HG03159 (cell line): ENCODE data around the gene HCN1.
"Not testable (repeated sequence)": the region's sequence is repeated elsewhere in the genome, so short reads cannot be mapped to it uniquely, and the experiment has no call there.

Experiments
- ATAC-seq: cut with Tn5 transposase; IDR thresholded peaks from one replicate; pipeline ENCODE4 v1.9.1; 2021; ENCODE audit warnings: mild to moderate bottlenecking, moderate library complexity; ENCODE audit not compliant: unreplicated experiment

The HCN1 gene

DNA sequence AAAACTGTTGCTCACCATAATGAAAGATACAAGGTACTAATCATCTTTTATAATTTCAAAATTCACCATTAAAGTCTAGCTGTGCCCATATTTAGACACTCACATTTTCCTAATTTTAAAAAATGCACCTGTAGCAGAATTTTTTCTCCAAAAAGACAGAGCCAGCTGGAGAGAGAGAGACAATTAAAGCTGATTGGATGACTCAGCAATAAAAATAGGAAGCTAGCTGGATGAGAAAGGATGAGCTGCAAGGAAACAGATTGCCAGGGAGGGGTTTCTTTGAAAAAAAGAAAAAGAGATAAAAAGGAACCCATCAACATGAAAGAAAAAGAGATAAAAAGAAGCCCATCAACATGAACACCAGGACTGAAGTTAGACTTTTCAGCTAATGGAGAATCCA is 73.8 kb downstream of the HCN1 start:
- no peak for ATAC-seq

- no peak for ATAC-seq
These were observed 78.2 kb downstream of the HCN1 start for GRCh38 chr5:45617859-45618416.

- no peak for ATAC-seq
These were observed 86.5 kb downstream of the HCN1 start for GRCh38 chr5:45609661-45610060.

- no peak for ATAC-seq
These were observed 92.1 kb downstream of the HCN1 start for GRCh38 chr5:45604092-45604491.

GRCh38 chr5:45601424-45601823 is 94.8 kb downstream of the HCN1 start:
- ATAC-seq: no peak

- ATAC-seq: no peak
These were observed 99.9 kb downstream of the HCN1 start for GRCh38 chr5:45596320-45596719.

DNA sequence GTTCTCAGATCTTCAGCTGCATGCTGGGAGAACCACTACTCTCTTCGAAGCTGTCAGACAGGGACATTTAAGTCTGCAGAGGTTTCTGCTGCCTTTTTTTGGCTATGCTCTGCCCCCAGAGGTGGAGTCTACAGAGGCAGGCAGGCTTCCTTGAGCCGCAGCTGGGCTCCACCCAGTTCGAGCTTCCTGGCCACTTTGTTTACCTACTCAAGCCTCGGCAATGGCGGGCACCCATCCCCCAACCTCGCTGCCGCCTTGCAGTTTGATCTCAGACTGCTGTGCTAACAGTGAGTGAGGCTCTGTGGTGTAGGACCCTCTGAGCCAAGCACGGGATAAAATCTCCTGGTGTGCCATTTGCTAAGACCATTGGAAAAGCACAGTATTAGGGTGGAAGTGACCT is 110.2 kb downstream of the HCN1 start:
- ATAC-seq: not testable (repeated sequence)

DNA sequence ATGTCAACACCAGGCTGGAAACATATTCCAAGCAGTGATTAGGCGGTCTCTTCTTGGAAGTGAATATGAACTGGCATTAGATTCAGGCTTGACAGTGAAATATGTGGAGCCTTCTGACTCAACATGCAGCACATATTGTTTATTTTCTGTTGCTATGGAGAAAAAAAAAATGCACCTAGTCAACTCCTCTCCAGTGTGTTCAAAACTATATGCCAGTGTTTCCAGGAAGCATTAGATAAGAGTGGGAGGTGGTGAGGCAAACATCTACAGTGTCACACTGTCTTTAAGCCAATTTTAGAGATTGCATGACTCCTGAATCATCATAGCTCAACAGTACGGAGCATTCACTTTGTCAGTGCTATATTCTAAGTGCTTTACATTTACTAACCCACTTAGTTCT is 117.9 kb downstream of the HCN1 start:
- no peak for ATAC-seq

DNA sequence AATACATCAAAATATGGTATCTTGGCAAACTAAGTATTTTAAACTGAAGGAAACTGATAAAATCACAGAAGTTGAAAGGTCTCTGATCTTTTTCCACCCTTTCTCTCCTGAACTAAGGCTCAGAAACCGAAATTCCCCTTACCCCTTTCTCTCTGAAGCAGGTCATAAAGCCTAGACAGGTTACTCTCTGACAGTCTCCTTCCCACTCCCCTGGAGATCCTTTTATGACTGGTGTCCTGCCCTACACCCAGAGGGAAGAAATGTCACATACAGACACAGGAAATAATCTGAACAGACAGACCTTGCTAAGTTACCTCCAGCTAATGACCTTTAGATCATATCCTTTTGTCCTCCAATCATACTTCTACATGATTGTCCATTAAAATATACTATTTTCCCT is 127.4 kb downstream of the HCN1 start:
- no peak for ATAC-seq

- ATAC-seq: no peak
These were observed 153.8 kb downstream of the HCN1 start for GRCh38 chr5:45542421-45542820.

DNA sequence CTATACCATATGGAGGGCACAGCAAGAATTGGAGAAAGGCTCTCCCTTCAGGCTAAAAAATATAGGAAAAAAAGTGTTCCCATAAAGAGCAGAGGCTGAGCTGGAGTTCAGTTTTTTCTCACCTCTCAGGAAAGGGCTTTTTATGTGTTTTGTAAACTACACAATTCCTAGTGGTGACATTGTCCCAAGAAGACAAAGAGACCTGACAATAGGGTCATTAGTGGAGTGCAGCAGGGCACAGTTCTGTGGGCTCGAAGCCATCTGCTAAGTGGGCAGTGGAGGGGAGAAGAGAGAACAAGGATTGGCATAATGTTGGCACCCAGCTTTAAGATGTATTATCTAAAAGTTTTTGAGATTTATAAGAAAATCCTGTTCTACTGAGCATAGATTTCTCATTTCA is 162.5 kb downstream of the HCN1 start:
- ATAC-seq: no peak

GRCh38 chr5:45532826-45533624 is 163.2 kb downstream of the HCN1 start:
- ATAC-seq: no peak

DNA sequence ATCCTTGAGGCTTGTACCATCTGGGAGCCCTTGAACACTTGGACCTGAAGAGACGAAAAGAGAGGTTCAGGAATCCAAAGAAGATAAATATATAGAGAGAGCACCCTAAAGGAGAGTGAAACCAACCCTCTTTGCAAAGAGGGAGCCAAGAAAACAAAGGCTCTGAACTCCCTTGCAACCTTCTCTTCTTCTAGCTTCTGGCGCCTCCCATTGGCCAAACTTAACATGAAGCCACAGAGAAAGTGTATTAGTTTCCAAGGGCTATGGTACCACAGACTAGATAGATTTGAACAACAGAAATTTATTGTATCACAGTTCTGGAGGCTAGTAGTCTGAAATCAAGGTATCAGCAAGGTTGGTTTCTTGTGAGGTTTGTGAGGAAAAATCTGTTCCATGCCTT is 175.1 kb downstream of the HCN1 start:
- no peak for ATAC-seq

DNA sequence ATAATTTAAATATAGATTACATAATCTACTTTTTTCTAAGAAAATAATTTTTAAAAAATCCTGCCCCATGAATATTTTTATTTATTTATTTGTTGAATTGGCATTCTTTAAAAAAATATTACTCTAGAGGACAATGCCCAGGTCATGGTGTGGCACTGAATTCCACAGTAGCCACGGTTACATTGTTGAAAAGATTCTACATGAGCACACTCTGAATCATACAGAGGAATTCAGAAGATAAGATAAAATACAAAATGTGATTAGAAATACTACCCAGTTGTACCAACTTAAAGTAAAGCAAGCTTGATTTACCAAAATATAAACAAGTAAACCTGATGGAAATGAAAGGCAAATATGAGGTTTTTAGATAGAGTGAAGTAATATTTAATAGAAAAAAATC is 183.7 kb downstream of the HCN1 start:
- ATAC-seq: no peak

- no peak for ATAC-seq
These were observed 186.8 kb downstream of the HCN1 start for GRCh38 chr5:45509371-45509770.

DNA sequence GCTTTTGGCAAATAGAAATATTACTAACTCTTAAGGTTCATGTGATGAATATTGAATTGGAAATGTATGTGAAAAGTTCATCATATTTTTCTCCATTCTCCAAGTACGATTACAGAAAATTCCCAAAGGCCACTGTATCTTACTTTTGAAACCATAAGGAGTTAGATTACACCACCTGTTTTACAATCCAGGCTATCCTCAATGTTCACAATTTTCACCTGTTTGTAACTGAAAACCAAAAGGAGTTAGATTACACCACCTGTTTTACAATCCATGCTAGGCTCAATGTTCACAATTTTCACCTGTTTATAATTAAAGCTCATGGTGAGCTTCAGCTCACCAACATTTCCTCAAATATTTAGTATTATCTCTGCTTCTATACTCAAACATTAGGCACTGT is 188.0 kb downstream of the HCN1 start:
- ATAC-seq: no peak

DNA sequence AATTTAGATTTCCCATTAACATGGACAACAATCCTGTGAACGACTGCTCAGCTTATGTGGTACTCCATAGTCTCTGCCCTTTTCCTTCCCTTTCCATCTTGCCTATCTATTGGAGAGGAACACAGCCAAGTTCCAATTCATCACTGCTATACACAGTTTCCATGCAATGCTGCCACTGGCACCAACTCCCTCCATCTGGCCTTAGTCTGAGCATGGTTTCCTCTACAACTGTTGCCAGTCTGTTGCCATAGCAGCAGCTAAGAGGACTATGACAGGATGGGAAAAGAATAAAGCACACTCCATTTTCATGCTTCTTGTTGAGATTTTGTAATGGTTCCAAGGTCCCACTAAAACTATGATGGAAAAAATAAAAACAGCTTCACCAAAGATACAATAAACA is 189.0 kb downstream of the HCN1 start:
- ATAC-seq: no peak

DNA sequence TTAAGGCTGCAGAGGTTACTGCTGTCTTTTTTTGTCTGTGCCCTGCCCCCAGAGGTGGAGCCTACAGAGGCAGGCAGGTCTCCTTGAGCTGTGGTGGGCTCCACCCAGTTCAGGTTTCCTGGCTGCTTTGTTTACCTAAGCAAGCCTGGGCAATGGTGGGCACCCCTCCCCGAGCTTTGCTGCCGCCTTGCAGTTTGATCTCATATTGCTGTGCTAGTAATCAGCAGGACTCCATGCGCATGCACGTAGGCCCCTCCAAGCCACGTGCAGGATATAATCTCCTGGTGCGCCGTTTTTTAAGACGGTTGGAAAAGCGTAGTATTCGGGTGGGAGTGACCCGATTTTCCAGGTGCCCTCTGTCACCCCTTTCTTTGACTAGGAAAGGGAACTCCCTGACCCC is 197.2 kb downstream of the HCN1 start:
- ATAC-seq: not testable (repeated sequence)

DNA sequence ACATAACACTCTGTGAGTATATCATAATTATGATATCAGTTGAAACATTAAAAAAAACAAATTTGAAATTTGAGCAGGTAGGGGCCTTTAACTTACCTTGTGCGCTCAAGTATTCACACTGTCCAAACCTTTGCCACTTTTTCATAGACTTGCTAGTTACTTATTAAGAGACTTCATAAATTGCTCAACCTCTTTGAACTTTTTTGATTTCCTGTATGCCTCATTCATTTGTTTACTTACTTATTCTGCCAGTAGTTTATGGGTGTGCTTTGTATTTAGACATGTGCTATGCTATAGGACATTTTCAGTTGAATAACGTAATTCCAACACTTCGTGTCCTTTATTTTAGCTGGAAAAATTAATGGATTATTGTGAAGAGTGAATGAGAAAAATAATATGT is 204.8 kb downstream of the HCN1 start:
- no peak for ATAC-seq

DNA sequence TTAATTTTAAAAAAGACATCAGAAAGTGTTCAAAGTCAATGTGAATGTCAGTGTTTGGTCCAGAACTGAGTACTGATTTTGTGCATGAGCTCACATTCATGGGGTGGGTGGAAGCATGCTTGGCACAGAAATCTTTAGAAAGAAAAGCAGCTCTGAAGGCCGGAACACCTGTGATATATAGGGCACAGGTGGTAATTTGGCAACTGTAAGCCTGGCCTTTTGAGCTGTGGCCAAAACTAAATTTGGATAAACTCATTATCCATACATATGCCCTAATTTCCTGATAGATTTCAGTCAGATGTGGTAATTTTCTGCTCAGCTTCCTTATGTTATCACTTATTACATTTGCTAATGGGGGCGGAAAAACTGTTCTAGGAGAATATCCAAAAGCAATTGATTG is 211.4 kb downstream of the HCN1 start:
- no peak for ATAC-seq

DNA sequence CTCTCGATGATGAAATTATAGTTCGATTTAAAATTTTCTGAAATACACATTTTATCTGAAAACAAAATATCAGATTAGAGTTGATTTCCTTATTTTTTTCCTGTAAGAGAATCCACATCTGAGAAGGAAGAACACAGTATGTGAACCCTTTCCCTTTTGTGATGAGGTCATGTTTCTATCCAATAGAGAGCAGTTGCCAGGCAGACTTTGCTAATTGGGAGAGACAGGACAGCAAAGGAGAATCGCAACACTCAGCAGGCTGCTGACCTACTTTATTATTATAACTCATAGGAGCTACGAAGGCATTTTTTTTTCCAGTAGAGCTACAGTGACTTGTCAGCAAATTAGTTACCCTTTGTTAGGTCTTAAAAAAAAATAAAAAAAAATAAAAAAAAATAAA is 242.1 kb downstream of the HCN1 start:
- ATAC-seq: peak; percentile 67

DNA sequence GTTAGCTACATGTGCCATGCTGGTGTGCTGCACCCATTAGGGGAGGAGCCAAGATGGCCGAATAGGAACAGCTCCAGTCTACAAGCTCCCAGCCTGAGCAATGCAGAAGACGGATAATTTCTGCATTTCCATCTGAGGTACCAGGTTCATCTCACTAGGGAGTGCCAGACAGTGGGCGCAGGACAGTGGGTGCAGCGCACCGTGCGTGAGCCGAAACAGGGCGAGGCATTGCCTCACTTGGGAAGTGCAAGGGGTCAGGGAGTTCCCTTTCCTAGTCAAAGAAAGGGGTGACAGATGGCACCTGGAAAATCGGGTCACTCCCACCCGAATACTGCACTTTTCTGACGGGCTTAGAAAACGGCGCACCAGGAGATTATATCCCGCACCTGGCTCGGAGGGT is 251.3 kb downstream of the HCN1 start:
- not testable (repeated sequence) for ATAC-seq

DNA sequence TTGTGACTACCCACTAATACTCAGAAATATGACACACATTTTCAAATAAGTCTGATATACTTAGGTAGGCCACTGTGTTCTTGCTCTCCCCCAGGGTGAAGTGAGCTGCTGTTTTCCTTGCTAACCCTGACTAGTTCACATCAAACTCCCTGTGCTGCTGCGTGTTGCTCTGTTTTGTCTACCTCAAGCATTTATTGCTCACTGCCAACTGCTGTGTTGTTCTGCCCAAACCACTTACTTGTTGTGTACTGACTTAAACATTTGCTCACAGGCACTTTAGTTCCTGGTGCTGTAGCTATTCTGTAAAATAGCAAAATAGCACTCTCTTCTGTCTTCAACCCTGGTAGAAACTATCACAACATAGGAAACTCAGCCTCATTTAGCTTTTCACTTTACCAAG is 255.7 kb downstream of the HCN1 start:
- no peak for ATAC-seq
